ENCODE data around the gene FRMD4B. TPM values are rescaled to one million over a fixed set of nuclear protein-coding genes. Genes with fewer than 3 reads are reported as not detected.
A peak's percentile ranks its signal among the peaks of the same experiment; 100 is the strongest.

The FRMD4B gene
- total RNA-seq, 1 donor from 2014 or later = 37.4 TPM

- H3K27ac Mint-ChIP-seq = no peak overlapping the region
- no peak for TF ChIP-seq CTCF (conservative IDR thresholded peaks at IDR 0.05)
- H3K27me3 Mint-ChIP-seq = no peaks in the 10 kb centered on the region
- DNase-seq (ENCODE audit: extremely low spot score, unreplicated experiment) = no peak
- no peak overlapping the region for H3K4me3 Mint-ChIP-seq
- no peaks in the 10 kb centered on the region for H3K9me3 Mint-ChIP-seq
- H3K4me1 Mint-ChIP-seq (ENCODE audit: unreplicated experiment) = peaks cover 32% of the 10 kb centered on the region
- H3K36me3 Mint-ChIP-seq = peaks cover 5% of the 10 kb centered on the region
These were observed 141.8 kb downstream of the FRMD4B start for GRCh38 chr3:69244039-69244438.

- peaks cover 5% of the 10 kb centered on the region for H3K36me3 Mint-ChIP-seq
- TF ChIP-seq CTCF (conservative IDR thresholded peaks at IDR 0.05) = no peak
- H3K4me3 Mint-ChIP-seq = no peak overlapping the region
- no peaks in the 10 kb centered on the region for H3K9me3 Mint-ChIP-seq
- peaks cover 26% of the 10 kb centered on the region for H3K4me1 Mint-ChIP-seq (ENCODE audit: unreplicated experiment)
- no peak overlapping the region for H3K27ac Mint-ChIP-seq
- H3K27me3 Mint-ChIP-seq = no peaks in the 10 kb centered on the region
- DNase-seq (ENCODE audit: extremely low spot score, unreplicated experiment) = no peak
These were observed 144.1 kb downstream of the FRMD4B start for GRCh38 chr3:69241769-69242168.

GRCh38 chr3:69240651-69241568, 145.0 kb downstream of the FRMD4B start:
- Mint-ChIP-seq H3K27ac (peak overlapping the region; percentile 76), H3K9me3 (no peaks in the 10 kb centered on the region), H3K4me3 (peak overlapping the region; percentile 35), H3K27me3 (no peaks in the 10 kb centered on the region), H3K36me3 (peaks cover 5% of the 10 kb centered on the region), H3K4me1 (ENCODE audit: unreplicated experiment) (peaks cover 30% of the 10 kb centered on the region)
- TF ChIP-seq CTCF (conservative IDR thresholded peaks at IDR 0.05) = no peak
- DNase-seq (ENCODE audit: extremely low spot score, unreplicated experiment) = no peak

GRCh38 chr3:69239063-69239462, 146.8 kb downstream of the FRMD4B start:
- no peak for TF ChIP-seq CTCF (conservative IDR thresholded peaks at IDR 0.05)
- H3K27me3 Mint-ChIP-seq = no peaks in the 10 kb centered on the region
- H3K36me3 Mint-ChIP-seq = peaks cover 5% of the 10 kb centered on the region
- no peak overlapping the region for H3K4me3 Mint-ChIP-seq
- no peak overlapping the region for H3K27ac Mint-ChIP-seq
- H3K4me1 Mint-ChIP-seq (ENCODE audit: unreplicated experiment) = peaks cover 33% of the 10 kb centered on the region
- no peaks in the 10 kb centered on the region for H3K9me3 Mint-ChIP-seq
- DNase-seq (ENCODE audit: extremely low spot score, unreplicated experiment) = no peak

- DNase-seq (ENCODE audit: extremely low spot score, unreplicated experiment) = no peak
- peaks cover 35% of the 10 kb centered on the region for H3K4me1 Mint-ChIP-seq (ENCODE audit: unreplicated experiment)
- H3K27me3 Mint-ChIP-seq = no peaks in the 10 kb centered on the region
- peak overlapping the region; percentile 81 for H3K4me3 Mint-ChIP-seq
- H3K27ac Mint-ChIP-seq = peak overlapping the region; percentile 32
- H3K9me3 Mint-ChIP-seq = no peaks in the 10 kb centered on the region
- peaks cover 5% of the 10 kb centered on the region for H3K36me3 Mint-ChIP-seq
- TF ChIP-seq CTCF (conservative IDR thresholded peaks at IDR 0.05) = no peak
These were observed 148.8 kb downstream of the FRMD4B start for GRCh38 chr3:69236812-69237707.

Data from type B pancreatic cell (in vitro differentiated cells).